ENCODE results near the gene SMC3.

SMC3 gene

GRCh38 chr10:110648692-110649346 lies 81.3 kb downstream of the SMC3 start:
- no peak for TF ChIP-seq POLR2A (IDR thresholded peaks at IDR 0.05; ENCODE audit: low read depth, low read length)
- DNase-seq (ENCODE audit: insufficient read length, low spot score) (no peak), FAIRE-seq (no peak)

DNA sequence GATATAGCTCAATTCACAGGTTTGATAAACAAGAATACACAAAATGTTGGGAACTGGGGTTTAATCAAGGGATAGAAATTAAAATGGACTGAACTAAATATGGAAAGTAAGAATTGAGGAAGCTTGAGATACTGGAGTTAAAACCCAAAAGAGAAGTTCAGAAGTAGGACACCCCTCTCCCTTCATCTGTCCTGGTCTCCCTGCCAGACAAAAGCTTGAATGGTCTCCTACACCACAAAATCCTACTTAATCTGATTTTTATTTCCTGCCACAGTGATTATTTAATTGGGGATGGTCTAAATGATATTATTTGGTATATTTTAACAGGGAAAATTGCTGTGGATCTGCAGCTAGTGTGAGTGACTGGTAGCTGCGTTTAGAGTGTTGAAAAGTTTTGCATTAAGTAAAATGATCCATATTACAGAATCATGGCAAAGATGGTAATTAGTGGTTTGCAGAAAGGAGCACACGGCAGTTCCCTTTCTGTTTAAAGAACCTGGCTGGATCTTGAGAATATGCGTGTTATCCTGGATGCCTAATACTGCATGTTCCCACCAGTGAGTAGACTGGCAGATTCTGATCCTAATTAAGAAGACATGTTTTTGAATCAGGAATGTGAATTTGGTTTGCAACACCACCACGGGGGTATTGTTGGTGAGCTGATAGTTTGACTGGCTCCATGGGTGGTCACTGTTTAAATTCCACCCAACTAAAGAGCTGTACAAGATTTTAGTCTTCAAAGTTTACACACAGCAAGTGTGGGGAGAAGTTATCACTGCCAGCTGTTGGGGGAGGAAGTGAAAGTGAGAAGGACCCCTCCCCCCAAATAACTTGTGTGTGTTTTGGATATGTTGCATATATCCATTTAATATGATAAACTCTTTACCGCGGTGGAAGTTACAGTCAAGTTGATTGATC lies 82.1 kb downstream of the SMC3 start:
- no peak for FAIRE-seq
- DNase-seq (ENCODE audit: insufficient read length, low spot score), result no peak
- no peak for TF ChIP-seq POLR2A (IDR thresholded peaks at IDR 0.05; ENCODE audit: low read depth, low read length)

DNA sequence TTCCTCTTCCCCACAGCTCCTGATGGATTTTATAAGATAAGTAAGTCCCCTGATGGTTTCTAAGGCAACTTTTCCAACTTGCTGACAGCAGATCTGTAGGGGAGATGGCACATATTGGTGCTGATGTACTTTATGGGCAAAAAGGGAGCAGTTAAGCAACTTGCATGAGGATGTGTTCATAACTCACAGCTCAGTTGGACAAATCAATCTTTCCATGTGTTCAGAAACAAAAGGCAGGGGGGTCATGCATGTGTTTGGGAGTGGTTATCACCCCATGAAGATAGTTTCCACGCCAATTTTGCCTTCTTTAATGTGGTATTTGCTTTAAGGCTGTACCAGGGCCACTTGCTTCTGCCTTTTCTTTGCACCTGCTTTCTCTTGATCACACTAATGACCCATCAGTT lies 82.8 kb downstream of the SMC3 start:
- no peak for FAIRE-seq
- TF ChIP-seq POLR2A (IDR thresholded peaks at IDR 0.05; ENCODE audit: low read depth, low read length), result no peak
- DNase-seq (ENCODE audit: insufficient read length, low spot score), result no peak

- peak; percentile 33 for DNase-seq (ENCODE audit: insufficient read length, low spot score)
- FAIRE-seq, result peak; percentile 62
Observed at GRCh38 chr10:110651044-110651958, 83.8 kb downstream of the SMC3 start.

GRCh38 chr10:110652475-110653118 lies 85.1 kb downstream of the SMC3 start:
- no peak for TF ChIP-seq POLR2A (IDR thresholded peaks at IDR 0.05; ENCODE audit: low read depth, low read length)
- FAIRE-seq (no peak), DNase-seq (ENCODE audit: insufficient read length, low spot score) (no peak)

More at GRCh38 chr10:110651044-110651958, 83.8 kb downstream of the SMC3 start:
- no peak for TF ChIP-seq POLR2A (IDR thresholded peaks at IDR 0.05; ENCODE audit: low read depth, low read length)

All from H54 (cell line).